ENCODE data around the gene LACRT.

DNA sequence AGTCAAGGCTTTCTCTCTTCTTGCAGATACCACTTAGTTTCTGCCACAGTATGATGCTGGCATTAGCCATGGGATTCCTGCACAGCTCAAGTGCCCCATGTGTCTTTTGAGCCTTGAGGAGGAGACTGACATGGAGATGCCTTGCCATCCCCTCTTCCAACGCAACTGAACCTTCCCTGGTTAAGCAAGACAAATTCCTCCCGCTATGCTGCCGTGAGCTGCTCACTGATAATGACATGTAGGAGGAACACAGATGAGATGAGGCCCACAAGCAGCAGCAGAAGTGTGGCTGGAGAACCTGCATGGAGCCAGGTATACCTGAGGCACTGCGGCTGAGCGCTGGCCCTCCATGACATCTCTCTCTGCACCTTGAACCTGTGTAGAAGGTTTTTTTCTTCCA is 30.8 kb downstream of the LACRT start:
- TF ChIP-seq CTCF (IDR thresholded peaks at IDR 0.05) (no peak), POLR2A (IDR thresholded peaks at IDR 0.05) (no peak), POLR2AphosphoS5 (IDR thresholded peaks at IDR 0.05) (no peak), EP300 (IDR thresholded peaks at IDR 0.05) (no peak)

Data from sigmoid colon (tissue), 4 donors.